ENCODE results near the gene ZNF652.

ZNF652 gene

DNA sequence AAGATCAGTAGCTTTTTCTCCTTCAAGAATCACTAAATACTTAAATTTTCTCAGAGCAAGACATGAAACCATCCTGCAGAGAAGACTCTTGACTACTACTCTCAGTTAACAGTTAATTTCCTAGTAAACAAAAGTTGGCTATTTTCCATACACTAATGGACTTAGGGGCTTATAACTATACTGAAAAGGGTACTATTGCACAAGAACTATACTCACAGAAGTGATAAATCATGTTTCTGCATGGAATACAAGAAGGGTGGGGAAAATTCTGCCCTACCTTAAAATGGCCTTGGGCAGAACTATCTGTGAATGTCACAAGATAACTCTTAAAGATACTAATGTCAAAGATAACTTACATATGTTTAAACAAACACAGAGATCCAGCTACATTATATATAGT, 12.5 kb downstream of the ZNF652 start:
- Histone ChIP-seq H3K27me3 (ENCODE audit: control insufficient read depth in 2 of 2, insufficient read depth in 2 of 2, low read length in 2 of 2) (no peaks in the 10 kb centered on the region), H3K9me3 (ENCODE audit: control insufficient read depth in 2 of 2, low read length in 2 of 2) (no peaks in the 10 kb centered on the region), H3K36me3 (ENCODE audit: control insufficient read depth in 2 of 2, insufficient read depth in 2 of 2, low read length in 2 of 2) (no peaks in the 10 kb centered on the region), H3K4me3 (ENCODE audit: low read length in 2 of 2) (no peak overlapping the region), H3K4me1 (ENCODE audit: control insufficient read depth in 2 of 2, insufficient read depth in 2 of 2, low read length in 2 of 2) (peaks cover 0 to 3% of the 10 kb centered on the region in 2 donors), H3K27ac (ENCODE audit: low read depth in 2 of 2, low read length in 2 of 2) (no peak overlapping the region), H3K9ac (ENCODE audit: low read depth in 1 of 2, low read length in 2 of 2) (no peak overlapping the region)

- Histone ChIP-seq H3K27me3 (ENCODE audit: control insufficient read depth in 2 of 2, insufficient read depth in 2 of 2, low read length in 2 of 2) (no peaks in the 10 kb centered on the region), H3K9me3 (ENCODE audit: control insufficient read depth in 2 of 2, low read length in 2 of 2) (no peaks in the 10 kb centered on the region), H3K4me1 (ENCODE audit: control insufficient read depth in 2 of 2, insufficient read depth in 2 of 2, low read length in 2 of 2) (no peaks in the 10 kb centered on the region), H3K4me3 (ENCODE audit: low read length in 2 of 2) (no peak overlapping the region), H3K36me3 (ENCODE audit: control insufficient read depth in 2 of 2, insufficient read depth in 2 of 2, low read length in 2 of 2) (no peaks in the 10 kb centered on the region), H3K27ac (ENCODE audit: low read depth in 2 of 2, low read length in 2 of 2) (no peak overlapping the region), H3K9ac (ENCODE audit: low read depth in 1 of 2, low read length in 2 of 2) (no peak overlapping the region)
Observed at GRCh38 chr17:49344914-49345313, 17.1 kb downstream of the ZNF652 start.

DNA sequence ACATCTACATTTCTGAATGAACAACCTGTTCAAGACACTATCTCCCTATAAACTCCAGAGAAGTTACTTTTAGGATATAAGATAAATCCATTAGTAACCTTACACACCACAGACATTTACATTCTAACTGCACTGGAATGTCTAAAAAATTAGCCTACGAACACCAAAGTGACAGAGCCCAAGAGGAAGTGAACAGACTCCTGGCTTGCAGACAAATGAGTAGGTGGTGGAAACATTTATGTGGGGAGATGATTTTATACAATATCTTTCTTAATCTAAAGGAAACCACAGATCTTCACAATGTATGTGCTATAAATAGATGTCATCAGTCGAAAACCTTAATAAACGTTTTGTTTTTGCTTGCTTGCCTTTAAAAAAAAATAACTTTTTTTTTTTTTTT, 18.8 kb downstream of the ZNF652 start:
- H3K4me3 ChIP-seq (ENCODE audit: low read length in 2 of 2) = no peak overlapping the region
- H3K9me3 ChIP-seq (ENCODE audit: control insufficient read depth in 2 of 2, low read length in 2 of 2) = no peaks in the 10 kb centered on the region
- H3K27ac ChIP-seq (ENCODE audit: low read depth in 2 of 2, low read length in 2 of 2) = no peak overlapping the region
- H3K9ac ChIP-seq (ENCODE audit: low read depth in 1 of 2, low read length in 2 of 2) = no peak overlapping the region
- no peaks in the 10 kb centered on the region for H3K36me3 ChIP-seq (ENCODE audit: control insufficient read depth in 2 of 2, insufficient read depth in 2 of 2, low read length in 2 of 2)
- H3K4me1 ChIP-seq (ENCODE audit: control insufficient read depth in 2 of 2, insufficient read depth in 2 of 2, low read length in 2 of 2) = no peaks in the 10 kb centered on the region
- no peaks in the 10 kb centered on the region for H3K27me3 ChIP-seq (ENCODE audit: control insufficient read depth in 2 of 2, insufficient read depth in 2 of 2, low read length in 2 of 2)

GRCh38 chr17:49342575-49342936, 19.5 kb downstream of the ZNF652 start:
- Histone ChIP-seq H3K36me3 (ENCODE audit: control insufficient read depth in 2 of 2, insufficient read depth in 2 of 2, low read length in 2 of 2) (no peaks in the 10 kb centered on the region), H3K4me1 (ENCODE audit: control insufficient read depth in 2 of 2, insufficient read depth in 2 of 2, low read length in 2 of 2) (no peaks in the 10 kb centered on the region), H3K4me3 (ENCODE audit: low read length in 2 of 2) (no peak overlapping the region), H3K27ac (ENCODE audit: low read depth in 2 of 2, low read length in 2 of 2) (no peak overlapping the region), H3K27me3 (ENCODE audit: control insufficient read depth in 2 of 2, insufficient read depth in 2 of 2, low read length in 2 of 2) (no peaks in the 10 kb centered on the region), H3K9me3 (ENCODE audit: control insufficient read depth in 2 of 2, low read length in 2 of 2) (no peaks in the 10 kb centered on the region), H3K9ac (ENCODE audit: low read depth in 1 of 2, low read length in 2 of 2) (no peak overlapping the region)

DNA sequence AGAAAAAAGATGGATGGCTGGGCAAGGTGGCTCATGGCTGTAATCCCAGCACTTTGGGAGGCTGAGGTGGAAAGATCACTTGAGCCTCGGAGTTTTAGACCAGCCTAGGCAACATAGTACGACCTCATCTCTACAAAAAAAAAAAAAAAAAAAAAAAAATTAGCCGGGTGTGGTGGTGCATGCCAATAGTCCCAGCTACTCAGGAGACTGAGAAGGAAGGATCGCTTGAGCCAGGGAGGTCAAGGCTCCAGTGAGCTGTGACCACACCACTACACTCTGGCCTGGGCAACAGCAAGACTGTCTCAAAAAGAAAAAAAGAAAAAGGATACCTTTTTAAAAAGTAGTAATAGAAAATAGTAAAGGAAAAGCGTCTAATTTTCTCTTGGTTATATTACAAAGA, 20.7 kb downstream of the ZNF652 start:
- no peaks in the 10 kb centered on the region for H3K4me1 ChIP-seq (ENCODE audit: control insufficient read depth in 2 of 2, insufficient read depth in 2 of 2, low read length in 2 of 2)
- no peaks in the 10 kb centered on the region for H3K9me3 ChIP-seq (ENCODE audit: control insufficient read depth in 2 of 2, low read length in 2 of 2)
- H3K9ac ChIP-seq (ENCODE audit: low read depth in 1 of 2, low read length in 2 of 2) = no peak overlapping the region
- no peaks in the 10 kb centered on the region for H3K36me3 ChIP-seq (ENCODE audit: control insufficient read depth in 2 of 2, insufficient read depth in 2 of 2, low read length in 2 of 2)
- H3K27me3 ChIP-seq (ENCODE audit: control insufficient read depth in 2 of 2, insufficient read depth in 2 of 2, low read length in 2 of 2) = no peaks in the 10 kb centered on the region
- H3K4me3 ChIP-seq (ENCODE audit: low read length in 2 of 2) = no peak overlapping the region
- no peak overlapping the region for H3K27ac ChIP-seq (ENCODE audit: low read depth in 2 of 2, low read length in 2 of 2)

GRCh38 chr17:49339354-49339753, 22.7 kb downstream of the ZNF652 start:
- H3K4me1 ChIP-seq (ENCODE audit: control insufficient read depth in 2 of 2, insufficient read depth in 2 of 2, low read length in 2 of 2) = no peaks in the 10 kb centered on the region
- no peak overlapping the region for H3K27ac ChIP-seq (ENCODE audit: low read depth in 2 of 2, low read length in 2 of 2)
- no peaks in the 10 kb centered on the region for H3K27me3 ChIP-seq (ENCODE audit: control insufficient read depth in 2 of 2, insufficient read depth in 2 of 2, low read length in 2 of 2)
- no peak overlapping the region for H3K9ac ChIP-seq (ENCODE audit: low read depth in 1 of 2, low read length in 2 of 2)
- H3K9me3 ChIP-seq (ENCODE audit: control insufficient read depth in 2 of 2, low read length in 2 of 2) = no peaks in the 10 kb centered on the region
- no peaks in the 10 kb centered on the region for H3K36me3 ChIP-seq (ENCODE audit: control insufficient read depth in 2 of 2, insufficient read depth in 2 of 2, low read length in 2 of 2)
- H3K4me3 ChIP-seq (ENCODE audit: low read length in 2 of 2) = no peak overlapping the region

DNA sequence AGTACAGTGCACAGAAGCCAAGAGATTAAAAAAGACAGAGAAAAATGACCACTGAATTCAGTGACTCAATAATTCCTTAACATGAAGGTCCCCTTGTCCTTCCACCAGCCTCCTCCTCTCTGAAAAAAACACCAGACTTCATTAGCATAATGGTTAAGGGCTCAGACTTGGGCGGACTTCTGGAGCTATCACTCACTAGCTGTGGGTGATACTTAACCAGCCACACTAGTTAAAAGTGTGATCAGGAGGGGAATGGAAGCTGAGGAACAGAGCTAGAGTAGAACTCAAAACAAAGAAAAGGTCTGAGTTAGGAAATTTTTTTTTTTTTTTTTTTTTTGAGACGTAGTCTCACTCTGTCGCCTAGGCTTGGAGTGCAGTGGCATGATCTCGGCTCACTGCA, 23.2 kb downstream of the ZNF652 start:
- Histone ChIP-seq H3K4me1 (ENCODE audit: control insufficient read depth in 2 of 2, insufficient read depth in 2 of 2, low read length in 2 of 2) (no peaks in the 10 kb centered on the region), H3K27ac (ENCODE audit: low read depth in 2 of 2, low read length in 2 of 2) (no peak overlapping the region), H3K9ac (ENCODE audit: low read depth in 1 of 2, low read length in 2 of 2) (no peak overlapping the region), H3K9me3 (ENCODE audit: control insufficient read depth in 2 of 2, low read length in 2 of 2) (no peaks in the 10 kb centered on the region), H3K27me3 (ENCODE audit: control insufficient read depth in 2 of 2, insufficient read depth in 2 of 2, low read length in 2 of 2) (no peaks in the 10 kb centered on the region), H3K36me3 (ENCODE audit: control insufficient read depth in 2 of 2, insufficient read depth in 2 of 2, low read length in 2 of 2) (no peaks in the 10 kb centered on the region), H3K4me3 (ENCODE audit: low read length in 2 of 2) (no peak overlapping the region)

DNA sequence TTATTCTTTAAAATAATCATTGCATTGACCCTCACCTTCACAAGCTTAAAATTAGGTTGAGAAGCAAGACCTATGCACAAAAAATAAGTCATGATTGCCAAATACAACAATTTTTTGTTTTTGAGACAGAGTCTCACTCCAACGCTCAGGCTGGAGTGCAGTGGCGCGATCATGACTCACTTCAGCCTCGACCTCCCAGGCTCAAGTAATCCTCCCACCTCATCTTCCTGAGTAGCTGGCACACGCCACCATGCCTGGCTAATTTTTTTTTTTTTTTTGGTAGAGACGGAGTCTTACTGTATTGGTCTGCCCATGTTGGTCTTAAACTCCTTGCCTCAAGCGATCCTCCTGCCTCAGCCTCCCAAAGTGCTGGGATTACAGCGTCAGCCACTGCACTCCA, 24.2 kb downstream of the ZNF652 start:
- no peak overlapping the region for H3K9ac ChIP-seq (ENCODE audit: low read depth in 1 of 2, low read length in 2 of 2)
- H3K4me3 ChIP-seq (ENCODE audit: low read length in 2 of 2) = no peak overlapping the region
- no peaks in the 10 kb centered on the region for H3K4me1 ChIP-seq (ENCODE audit: control insufficient read depth in 2 of 2, insufficient read depth in 2 of 2, low read length in 2 of 2)
- H3K27me3 ChIP-seq (ENCODE audit: control insufficient read depth in 2 of 2, insufficient read depth in 2 of 2, low read length in 2 of 2) = no peaks in the 10 kb centered on the region
- no peaks in the 10 kb centered on the region for H3K36me3 ChIP-seq (ENCODE audit: control insufficient read depth in 2 of 2, insufficient read depth in 2 of 2, low read length in 2 of 2)
- H3K9me3 ChIP-seq (ENCODE audit: control insufficient read depth in 2 of 2, low read length in 2 of 2) = no peaks in the 10 kb centered on the region
- H3K27ac ChIP-seq (ENCODE audit: low read depth in 2 of 2, low read length in 2 of 2) = no peak overlapping the region

DNA sequence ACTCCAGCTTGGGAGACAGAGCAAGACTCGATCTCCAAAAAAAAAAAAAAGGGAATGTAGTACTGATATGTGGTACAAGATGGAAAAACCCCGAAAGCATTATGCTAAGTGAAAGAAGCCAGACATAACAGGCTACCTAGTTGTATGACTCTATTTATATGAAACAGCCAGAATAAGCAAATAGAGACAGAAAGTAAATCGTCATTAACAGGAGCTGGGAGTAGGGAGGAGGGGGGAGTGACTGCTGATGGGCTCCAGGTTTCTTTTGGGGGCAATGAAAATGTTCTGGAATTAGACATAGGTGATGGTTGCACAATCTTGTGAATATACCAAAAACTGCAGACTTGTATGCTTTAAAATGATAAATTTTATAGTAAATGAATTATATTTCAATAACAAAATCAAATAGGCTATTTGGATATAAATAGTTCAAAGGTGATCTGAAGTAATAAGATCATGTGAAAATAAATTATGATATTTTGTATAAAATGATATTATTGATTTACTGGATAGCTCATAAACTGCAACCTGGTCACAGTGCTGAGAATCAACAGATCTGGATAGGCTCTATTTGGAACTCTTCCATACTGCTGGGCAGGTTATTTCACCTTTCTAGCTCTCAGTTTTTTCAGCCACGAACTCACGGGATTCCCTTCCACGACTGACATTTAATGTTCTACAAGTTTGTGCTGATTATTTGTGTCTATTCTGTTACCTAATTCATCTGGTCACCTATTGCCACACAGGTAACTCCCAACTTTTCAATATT, 27.1 kb downstream of the ZNF652 start:
- Histone ChIP-seq H3K4me3 (ENCODE audit: low read length in 2 of 2) (no peak overlapping the region), H3K4me1 (ENCODE audit: control insufficient read depth in 2 of 2, insufficient read depth in 2 of 2, low read length in 2 of 2) (no peaks in the 10 kb centered on the region), H3K9ac (ENCODE audit: low read depth in 1 of 2, low read length in 2 of 2) (no peak overlapping the region), H3K27me3 (ENCODE audit: control insufficient read depth in 2 of 2, insufficient read depth in 2 of 2, low read length in 2 of 2) (no peaks in the 10 kb centered on the region), H3K9me3 (ENCODE audit: control insufficient read depth in 2 of 2, low read length in 2 of 2) (no peaks in the 10 kb centered on the region), H3K27ac (ENCODE audit: low read depth in 2 of 2, low read length in 2 of 2) (no peak overlapping the region), H3K36me3 (ENCODE audit: control insufficient read depth in 2 of 2, insufficient read depth in 2 of 2, low read length in 2 of 2) (no peaks in the 10 kb centered on the region)

DNA sequence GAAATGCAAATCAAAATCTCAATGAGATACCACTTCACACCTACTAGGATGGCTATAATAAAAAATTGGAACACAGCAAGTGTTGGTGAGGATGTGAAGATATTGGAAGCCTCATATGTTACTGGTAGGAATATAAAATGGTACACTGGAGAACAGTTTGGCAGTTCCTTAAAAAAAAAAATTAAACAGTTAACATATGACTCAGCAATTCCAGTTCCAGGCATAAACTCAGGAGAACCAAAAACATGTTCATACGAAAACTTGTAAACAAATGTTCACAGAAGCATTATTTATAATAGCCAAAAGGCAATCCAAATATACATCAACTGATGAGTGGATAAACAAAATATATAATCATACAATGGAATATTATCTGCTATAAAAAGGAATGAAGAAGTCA, 28.2 kb downstream of the ZNF652 start:
- Histone ChIP-seq H3K9ac (ENCODE audit: low read depth in 1 of 2, low read length in 2 of 2) (no peak overlapping the region), H3K27me3 (ENCODE audit: control insufficient read depth in 2 of 2, insufficient read depth in 2 of 2, low read length in 2 of 2) (no peaks in the 10 kb centered on the region), H3K9me3 (ENCODE audit: control insufficient read depth in 2 of 2, low read length in 2 of 2) (no peaks in the 10 kb centered on the region), H3K36me3 (ENCODE audit: control insufficient read depth in 2 of 2, insufficient read depth in 2 of 2, low read length in 2 of 2) (no peaks in the 10 kb centered on the region), H3K27ac (ENCODE audit: low read depth in 2 of 2, low read length in 2 of 2) (no peak overlapping the region), H3K4me3 (ENCODE audit: low read length in 2 of 2) (no peak overlapping the region), H3K4me1 (ENCODE audit: control insufficient read depth in 2 of 2, insufficient read depth in 2 of 2, low read length in 2 of 2) (no peaks in the 10 kb centered on the region)
